Measurements from ENCODE around the gene RHOH.

DNA sequence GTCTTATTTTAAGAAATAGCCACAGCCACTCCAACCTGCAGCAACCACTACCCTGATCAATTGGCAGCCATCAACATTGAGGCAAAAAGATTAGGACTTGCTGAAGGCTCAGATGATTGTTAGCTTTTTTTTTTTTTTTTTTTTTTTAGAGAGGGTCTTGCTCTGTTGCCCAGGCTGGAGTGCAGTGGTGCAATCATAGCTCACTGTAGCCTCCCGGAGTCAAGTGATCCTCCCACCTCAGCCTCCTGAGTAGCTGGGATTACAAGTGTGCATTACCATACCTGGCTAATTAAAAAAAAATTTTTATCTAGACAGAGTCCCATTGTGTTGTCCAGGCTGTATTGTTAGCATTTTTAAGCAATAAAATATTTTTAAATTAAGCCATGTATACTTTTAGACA, 26.5 kb downstream of the RHOH start:
- no peak for TF ChIP-seq GATA2 (IDR thresholded peaks at IDR 0.05; ENCODE audit: low read depth, low read length)
- TF ChIP-seq GATA3 (IDR thresholded peaks at IDR 0.05; ENCODE audit: low read depth, low read length), result no peak
